Pulmonary artery endothelial cell (primary cell): ENCODE data around the gene PPP1R15A. TPM values are rescaled to one million over a fixed set of nuclear protein-coding genes. Genes with fewer than 3 reads are reported as not detected.
"Not testable (repeated sequence)": the region's sequence is repeated elsewhere in the genome, so short reads cannot be mapped to it uniquely, and the experiment has no call there.

Experiments
- DNase-seq: peaks from one replicate; pipeline ENCODE4 v3.0.0-alpha.2; 2011; ENCODE audit warnings: low read depth, low spot score
- total RNA-seq: library from RNA; depleted of rRNA; stranded (reverse); fragments of >200 nt; gene quantifications from 2 replicates; pipeline ENCODE4 v1.2.3, GENCODE V29; 2014

Gene PPP1R15A
- total RNA-seq = 32.3 and 35.6 TPM in 2 replicates

- DNase-seq = peak; percentile 91
Measured at GRCh38 chr19:48872182-48872883, at the start of gene PPP1R15A. Gene PPP1R15A (plus strand): TSS chr19:48872421. CDS start chr19:48873234, 813 bp downstream.

GRCh38 chr19:48822514-48822913 is 49.7 kb upstream of the PPP1R15A start:
- no peak for DNase-seq

- DNase-seq = no peak
Measured at GRCh38 chr19:48826606-48827020, 45.6 kb upstream of the PPP1R15A start.

- no peak for DNase-seq
Measured at GRCh38 chr19:48830088-48830487, 42.1 kb upstream of the PPP1R15A start.

GRCh38 chr19:48830965-48831364 is 41.3 kb upstream of the PPP1R15A start:
- DNase-seq = no peak

GRCh38 chr19:48833049-48833448 is 39.2 kb upstream of the PPP1R15A start:
- no peak for DNase-seq

- DNase-seq = no peak
Measured at GRCh38 chr19:48833977-48834376, 38.2 kb upstream of the PPP1R15A start.

GRCh38 chr19:48835734-48836088 is 36.5 kb upstream of the PPP1R15A start:
- DNase-seq = peak; percentile 51

GRCh38 chr19:48836089-48837017 is 35.9 kb upstream of the PPP1R15A start, which contains the start of gene HSD17B14:
Gene HSD17B14 (minus strand): TSS chr19:48836491. CDS start chr19:48836411, 80 bp downstream.
- DNase-seq = no peak

GRCh38 chr19:48837051-48837524 is 35.1 kb upstream of the PPP1R15A start:
- peak; percentile 56 for DNase-seq

GRCh38 chr19:48837687-48838086 is 34.5 kb upstream of the PPP1R15A start:
- DNase-seq = no peak

GRCh38 chr19:48841047-48841446 is 31.2 kb upstream of the PPP1R15A start:
- DNase-seq = no peak

- no peak for DNase-seq
Measured at GRCh38 chr19:48841571-48841970, 30.6 kb upstream of the PPP1R15A start.

- no peak for DNase-seq
Measured at GRCh38 chr19:48842789-48843162, 29.4 kb upstream of the PPP1R15A start.

GRCh38 chr19:48844472-48844871 is 27.7 kb upstream of the PPP1R15A start:
- DNase-seq = no peak

GRCh38 chr19:48845384-48845783 is 26.8 kb upstream of the PPP1R15A start:
- DNase-seq = no peak

GRCh38 chr19:48846659-48847058 is 25.6 kb upstream of the PPP1R15A start:
- DNase-seq = not testable (repeated sequence)

GRCh38 chr19:48852292-48852691 is 19.9 kb upstream of the PPP1R15A start:
- DNase-seq = no peak

- no peak for DNase-seq
Measured at GRCh38 chr19:48853483-48853882, 18.7 kb upstream of the PPP1R15A start.

- DNase-seq = no peak
Measured at GRCh38 chr19:48854103-48854502, 18.1 kb upstream of the PPP1R15A start.

- no peak for DNase-seq
Measured at GRCh38 chr19:48856921-48857320, 15.3 kb upstream of the PPP1R15A start.

GRCh38 chr19:48858984-48859710 is 13.1 kb upstream of the PPP1R15A start:
- DNase-seq = no peak
